ENCODE results near the gene AZIN2. TPM values are rescaled to one million over a fixed set of nuclear protein-coding genes. Genes with fewer than 3 reads are reported as not detected.
A peak's percentile ranks its signal among the peaks of the same experiment; 100 is the strongest.

The AZIN2 gene
- total RNA-seq, 1 experiment from 2014 or later = 0.39 TPM

GRCh38 chr1:33147275-33147996 is 66.5 kb downstream of the AZIN2 start:
- Histone ChIP-seq H4K8ac (replicated peaks; ENCODE audit: insufficient read length, low read depth, low read length) (no peak overlapping the region), H3K4me2 (ENCODE audit: insufficient read depth, insufficient read length, low read length) (no peak overlapping the region), H3K56ac (ENCODE audit: insufficient read length, low read depth, low read length) (no peak overlapping the region), H3K79me1 (ENCODE audit: insufficient read depth, low read depth, low read length, poor library complexity, severe bottlenecking) (no peaks in the 10 kb centered on the region), H3K23me2 (ENCODE audit: insufficient read length, low read depth, low read length, poor library complexity, severe bottlenecking) (no peaks in the 10 kb centered on the region), H3K18ac (ENCODE audit: insufficient read length, low read depth, low read length) (no peak overlapping the region), H2AK5ac (ENCODE audit: insufficient read length, low read length) (no peak overlapping the region), H3K9ac (ENCODE audit: extremely low read depth, insufficient read length, low read length) (no peak overlapping the region), H2BK120ac (ENCODE audit: low read depth, low read length, poor library complexity, severe bottlenecking) (no peak overlapping the region), H2BK20ac (ENCODE audit: low read depth, low read length, poor library complexity, severe bottlenecking) (no peak overlapping the region), H3K23ac (ENCODE audit: insufficient read length, low read depth, low read length) (no peak overlapping the region), H3K27me3 (ENCODE audit: insufficient read depth, low read length) (0 out of 2 replicates have a peak, but pooled peaks cover 2% of the 10 kb centered on the region), H3K4ac (ENCODE audit: low read depth, low read length) (no peak overlapping the region), H3K4me1 (ENCODE audit: insufficient read depth, low read length) (peaks cover 9% of the 10 kb centered on the region; the same call in 1 of the 2 replicates), H4K20me1 (ENCODE audit: control insufficient read depth, insufficient read depth, insufficient read length) (no peaks in the 10 kb centered on the region), H4K5ac (ENCODE audit: insufficient read length, low read depth, low read length) (no peak overlapping the region), H2AFZ (ENCODE audit: low read length) (no peak overlapping the region), H3K9me3 (ENCODE audit: control insufficient read depth, low read depth, low read length) (no peaks in the 10 kb centered on the region), H3K14ac (ENCODE audit: insufficient read depth, low read length) (no peak overlapping the region), H2BK12ac (ENCODE audit: insufficient read length, low read depth, low read length) (no peak overlapping the region), H2BK5ac (ENCODE audit: insufficient read length, low read length) (no peak overlapping the region), H3K27ac (ENCODE audit: insufficient read length, low read depth, low read length) (no peak overlapping the region), H4K91ac (ENCODE audit: insufficient read length, low read depth, low read length) (no peak overlapping the region), H3K79me2 (ENCODE audit: insufficient read depth, low read length) (no peaks in the 10 kb centered on the region), H2BK15ac (ENCODE audit: low read depth, low read length) (no peak overlapping the region), H3T11ph (ENCODE audit: low read length) (no peak overlapping the region)
- no CpG with 5 or more reads among the region's 30 CpGs for WGBS (ENCODE audit: extremely low coverage, insufficient read length, low lambda C conversion rate)
- peaks cover 28 to 39% of the 10 kb centered on the region in 2 experiments for H3K4me1 Mint-ChIP-seq
- TF ChIP-seq CTCF (conservative IDR thresholded peaks at IDR 0.05) = no peak
- peak overlapping the region in 1 of 3 experiments; percentile 35; a peak in 1 of 7 replicates for H3K27ac Mint-ChIP-seq
- peaks cover 0 to 8% (median 6%) of the 10 kb centered on the region in 3 experiments; a peak in 3 of 7 replicates for H3K36me3 Mint-ChIP-seq (ENCODE audit: insufficient read depth in 1 of 3, low read depth in 3 of 3)
- no peak for DNase-seq
- no peaks in the 10 kb centered on the region for H3K9me3 Mint-ChIP-seq
- peaks cover 1% of the 10 kb centered on the region; the same call in 1 of the 2 replicates for H3K27me3 Mint-ChIP-seq (ENCODE audit: low read depth)
- H3K4me3 Mint-ChIP-seq = no peak overlapping the region; a peak in 1 of 5 replicates

All from H9 (cell line).